Germinal center (tissue), 1 donor: ENCODE data around the gene ELMOD3.
"Not testable (repeated sequence)": the region's sequence is repeated elsewhere in the genome, so short reads cannot be mapped to it uniquely, and the experiment has no call there.

Experiments
- DNase-seq: peaks from one replicate; pipeline ENCODE4 v3.0.0; 2012; ENCODE audit warnings: mixed read lengths, low spot score

The ELMOD3 gene

DNA sequence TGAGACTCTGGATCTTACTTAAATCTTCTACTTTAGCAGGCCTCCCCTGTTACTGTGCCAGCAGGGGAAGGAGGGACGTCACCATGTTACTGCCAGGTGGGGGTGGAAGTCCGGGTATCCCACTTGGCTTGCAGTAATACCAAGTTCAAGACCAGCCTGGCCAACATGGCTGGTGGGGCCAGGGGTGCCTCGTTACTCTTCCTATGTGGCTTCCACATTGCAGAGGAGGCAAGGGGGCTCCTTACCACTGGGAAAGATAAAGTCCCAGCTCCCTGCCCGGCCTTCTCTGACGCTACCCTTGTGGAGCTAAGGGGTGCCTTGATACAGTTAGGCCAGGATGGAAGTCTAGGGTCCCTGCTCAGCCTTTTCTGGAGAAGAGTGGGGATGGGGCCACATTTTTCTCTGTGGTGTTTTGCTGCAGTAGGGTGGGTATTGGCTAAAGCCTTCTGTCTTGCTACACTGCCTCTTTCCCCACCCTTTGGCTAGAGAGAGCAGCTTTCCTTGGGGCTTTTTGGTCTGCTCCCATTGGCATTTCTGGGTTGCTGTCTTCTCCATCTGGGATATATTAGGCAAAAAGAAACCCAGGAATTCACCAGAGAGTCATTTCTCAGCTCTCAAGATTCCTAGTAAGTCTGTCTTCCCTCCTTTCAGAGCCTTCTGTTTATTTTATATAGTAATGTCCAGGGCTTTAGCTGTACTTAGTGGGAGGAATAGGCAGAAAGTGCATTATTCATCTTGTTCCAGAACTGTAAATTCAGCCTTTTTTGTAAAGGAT, 21.9 kb downstream of the ELMOD3 start:
- no peak for DNase-seq

DNA sequence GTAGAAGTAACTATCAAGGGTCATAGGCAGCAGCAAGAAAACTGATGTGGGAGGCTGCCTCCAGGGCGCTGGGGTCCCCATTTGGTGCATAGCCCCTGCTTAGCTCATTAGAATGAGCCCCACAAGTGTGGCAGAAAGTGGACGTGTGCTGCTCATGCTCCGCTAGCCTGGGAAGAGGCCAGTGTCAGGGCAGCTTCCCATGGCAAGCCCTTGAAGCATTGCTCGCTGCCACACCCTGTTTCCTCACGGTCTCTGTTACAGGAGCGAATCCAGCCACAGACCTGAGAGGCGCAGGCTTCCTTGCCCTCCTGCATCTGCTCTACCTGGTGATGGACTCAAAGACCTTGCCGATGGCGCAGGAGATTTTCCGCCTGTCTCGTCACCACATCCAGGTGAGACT, 22.5 kb downstream of the ELMOD3 start:
- no peak for DNase-seq

DNA sequence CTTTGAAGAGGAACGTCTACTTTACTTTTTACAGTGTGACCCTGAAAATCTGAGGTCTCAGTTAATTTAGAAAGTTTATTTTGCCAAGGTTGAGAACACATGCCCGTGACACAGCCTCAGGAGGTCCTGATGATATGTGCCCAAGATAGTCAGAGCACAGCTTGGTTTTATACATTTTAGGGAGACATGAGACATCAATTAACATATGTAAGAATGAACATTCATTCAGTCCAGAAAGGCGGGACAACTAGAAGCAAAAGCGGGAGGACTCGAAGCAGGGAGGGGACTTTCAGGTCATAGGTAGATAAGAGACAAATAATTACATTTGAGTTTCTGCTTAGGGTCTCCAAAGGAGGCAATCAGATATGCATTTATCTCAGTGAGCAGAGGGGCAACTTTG, 23.7 kb downstream of the ELMOD3 start:
- DNase-seq = no peak

DNA sequence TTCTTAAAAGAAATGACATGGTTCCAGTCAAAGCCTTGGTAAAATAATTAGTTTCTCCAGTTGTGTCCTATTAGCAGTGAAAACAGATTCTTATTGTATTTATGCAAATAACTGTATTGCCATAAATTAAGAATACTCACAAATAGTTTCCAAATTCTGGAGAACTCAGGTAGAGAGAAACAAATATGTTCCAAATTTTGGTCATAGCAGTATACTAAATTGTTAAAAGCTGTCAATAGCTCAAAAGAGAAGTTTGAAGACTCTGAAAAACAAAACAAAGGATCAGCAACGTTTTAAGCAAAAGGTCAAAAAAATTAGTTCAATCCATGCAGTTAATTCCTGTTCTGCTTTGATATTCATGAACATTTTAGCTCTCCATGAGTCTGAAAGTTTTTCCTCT, 25.5 kb downstream of the ELMOD3 start:
- no peak for DNase-seq

DNA sequence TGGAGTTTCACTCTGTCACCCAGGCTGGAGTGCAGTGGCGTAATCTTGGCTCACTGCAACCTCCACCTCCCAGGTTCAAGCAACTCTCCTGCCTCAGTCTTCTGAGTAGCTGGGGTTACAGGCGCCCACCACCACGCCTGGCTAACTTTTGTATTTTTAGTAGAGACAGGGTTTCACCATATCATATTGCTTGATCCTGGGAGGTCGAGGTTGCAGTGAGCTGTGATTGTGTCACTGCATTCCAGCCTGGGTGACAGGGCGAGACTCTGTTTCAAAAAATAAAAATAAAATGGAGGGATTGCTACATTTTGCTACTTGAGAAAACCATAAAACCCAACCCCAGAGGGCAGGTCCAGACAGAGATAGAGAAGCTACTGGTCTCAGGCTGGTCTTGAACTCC, 28.6 kb downstream of the ELMOD3 start:
- not testable (repeated sequence) for DNase-seq

DNA sequence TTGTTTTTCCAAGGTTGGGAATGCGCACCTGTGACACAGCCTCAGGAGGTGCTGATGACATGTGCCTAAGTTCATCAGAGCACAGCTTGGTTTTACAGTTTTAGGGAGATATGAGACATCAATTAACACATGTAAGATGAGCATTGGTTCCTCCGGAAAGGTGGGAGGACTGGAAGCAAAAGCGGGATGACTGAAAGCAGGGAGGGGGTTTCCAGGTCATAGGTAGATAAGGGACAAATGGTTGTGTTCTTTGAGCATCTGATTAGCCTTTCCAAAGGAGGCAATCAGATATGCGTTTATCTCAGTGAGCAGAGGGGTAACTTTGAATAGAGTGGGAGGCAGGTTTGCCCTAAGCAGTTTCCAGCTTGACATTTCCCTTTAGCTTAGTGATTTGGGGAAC, 29.3 kb downstream of the ELMOD3 start:
- DNase-seq = no peak

DNA sequence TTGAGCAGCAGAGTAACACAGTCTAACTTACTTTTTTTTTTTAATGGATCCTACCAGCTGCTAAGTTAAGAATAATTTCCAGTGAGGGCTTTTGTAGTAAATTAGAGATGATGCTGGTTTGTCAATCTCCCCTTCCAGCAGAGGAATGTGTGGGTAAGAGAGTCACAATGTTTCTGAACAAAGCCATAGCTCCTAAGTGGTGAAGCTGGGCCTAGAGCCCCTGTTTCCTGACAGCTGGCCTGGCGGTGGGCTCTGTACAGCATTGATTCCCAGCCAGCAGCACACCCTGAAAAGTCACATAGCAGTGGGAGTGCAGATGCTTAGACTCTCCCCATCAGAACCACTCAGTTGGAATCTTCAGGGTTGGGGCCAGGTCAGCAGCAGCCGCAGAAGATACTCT, 31.2 kb downstream of the ELMOD3 start:
- no peak for DNase-seq

DNA sequence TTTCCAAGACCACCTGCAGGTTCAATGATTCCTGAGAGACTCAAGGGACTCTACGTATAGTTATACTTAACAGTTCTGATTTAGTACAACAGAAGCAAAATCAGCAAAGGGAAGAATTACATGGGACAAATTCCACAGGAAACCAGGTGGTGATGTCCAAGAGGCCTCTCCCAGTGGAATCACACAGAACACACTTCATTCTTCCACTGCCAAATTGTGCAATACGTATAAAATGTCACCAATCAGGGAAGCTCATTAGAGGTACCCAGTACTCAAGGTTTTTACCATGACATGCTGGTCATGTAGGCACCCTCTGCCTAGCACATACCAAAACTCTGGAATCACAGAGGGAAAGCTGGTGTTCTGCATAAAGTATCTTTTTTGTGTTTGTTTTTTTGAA, 33.2 kb downstream of the ELMOD3 start:
- no peak for DNase-seq

DNA sequence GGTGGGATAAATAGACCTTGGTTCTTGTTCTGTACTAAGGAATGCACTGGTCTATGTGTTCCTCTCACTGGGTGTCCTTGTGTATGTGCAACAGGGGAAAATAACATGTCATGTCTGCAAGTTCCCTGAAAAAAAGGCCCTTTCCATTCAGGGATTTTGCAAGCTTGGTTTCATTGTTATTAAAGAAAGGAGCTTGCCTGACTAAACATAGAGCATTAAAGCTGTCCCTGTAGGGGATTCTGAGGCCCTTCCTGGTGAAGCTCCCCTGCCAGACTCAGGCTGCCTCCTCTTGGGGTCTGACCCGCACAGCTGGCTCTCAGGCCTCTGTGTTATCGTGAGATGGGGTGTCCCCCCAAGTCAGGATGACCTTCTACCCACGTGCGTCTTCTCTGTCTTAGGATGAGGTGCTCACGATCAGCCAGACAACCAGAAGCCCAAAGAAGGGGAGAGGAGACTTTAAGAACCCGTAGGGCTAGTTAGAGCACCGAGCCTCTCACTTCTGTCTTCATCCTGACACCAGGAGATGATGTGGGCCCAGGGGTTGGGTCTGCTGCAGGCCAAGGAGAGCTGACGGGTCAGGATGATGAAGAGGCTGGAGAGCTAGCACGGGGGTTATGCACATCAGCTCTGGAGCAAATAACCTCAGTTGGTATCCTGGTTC, 34.4 kb downstream of the ELMOD3 start:
- DNase-seq = no peak

DNA sequence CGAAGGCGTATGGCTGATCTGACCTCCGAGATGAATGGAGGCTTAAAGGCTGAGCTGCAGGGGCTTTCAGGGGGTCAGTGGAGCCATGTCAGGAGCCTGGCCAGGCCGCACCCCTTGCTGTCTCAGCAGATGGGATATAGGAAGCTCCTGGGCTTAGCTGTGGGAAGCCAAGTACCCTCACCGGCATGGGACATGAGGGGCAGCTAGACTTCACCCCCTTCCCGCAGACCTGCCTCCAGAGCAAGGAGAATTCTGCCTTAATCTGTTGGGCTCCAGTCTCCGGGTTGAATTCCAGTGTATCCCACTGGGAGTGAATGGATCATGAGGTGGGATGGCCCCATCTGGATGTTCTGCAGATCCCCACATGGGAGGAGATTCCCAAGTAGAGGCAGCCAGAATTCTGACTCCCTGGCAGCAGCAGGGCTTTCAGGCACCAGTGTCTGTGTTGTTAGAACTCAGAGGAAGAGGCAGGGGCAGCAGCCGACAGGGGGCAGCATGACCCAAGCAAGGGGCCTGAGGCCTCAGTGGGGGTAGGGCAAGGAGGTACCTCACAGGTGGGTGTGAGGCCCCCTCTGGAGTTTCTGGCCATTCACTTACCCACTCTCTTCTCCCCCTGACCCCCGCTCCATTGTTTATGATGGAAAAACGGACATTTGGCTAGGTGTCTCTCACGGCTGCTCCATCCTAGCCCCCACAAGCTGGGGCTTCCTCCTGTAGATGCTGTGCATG, 36.5 kb downstream of the ELMOD3 start:
- DNase-seq = peak; percentile 72

DNA sequence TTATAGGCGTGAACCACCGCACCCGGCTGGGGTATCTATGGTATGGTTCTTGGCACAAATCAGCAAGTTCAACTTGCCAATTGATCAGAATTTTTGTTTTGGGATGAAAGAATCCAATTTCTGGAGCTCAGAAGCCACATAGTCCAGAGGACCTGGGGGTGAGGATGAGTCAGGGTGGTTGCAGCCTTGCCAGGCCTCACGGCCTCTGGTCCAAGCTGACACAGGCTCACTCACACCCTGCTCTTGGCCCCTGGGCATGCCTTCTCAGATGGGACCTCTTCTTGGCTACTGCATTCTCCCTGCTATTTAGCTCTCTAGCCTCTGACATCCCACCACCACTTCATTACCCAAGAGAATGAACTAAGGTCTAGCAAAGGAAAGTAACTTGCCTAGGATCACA, 39.3 kb downstream of the ELMOD3 start:
- DNase-seq = no peak

DNA sequence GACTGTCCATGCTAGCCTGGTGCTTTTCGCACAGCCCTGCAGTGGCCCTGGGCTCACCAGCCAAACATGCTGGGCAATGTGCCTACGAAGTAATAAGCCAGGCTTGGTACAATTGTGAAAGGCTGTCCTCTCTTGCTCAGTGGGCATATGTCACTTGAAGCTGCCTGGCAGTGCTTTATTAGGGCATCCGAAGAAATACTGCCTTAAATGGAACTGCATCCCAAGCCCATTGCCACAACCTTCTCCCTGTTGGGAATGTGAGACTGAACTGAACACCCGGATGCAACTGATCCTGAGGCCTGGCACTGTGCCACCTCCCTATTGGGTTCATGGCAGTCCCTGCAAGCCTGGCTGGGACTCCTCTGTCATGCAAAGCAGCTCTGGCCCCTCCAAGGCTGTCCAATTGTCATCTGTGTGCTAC, 39.7 kb downstream of the ELMOD3 start:
- DNase-seq = no peak

DNA sequence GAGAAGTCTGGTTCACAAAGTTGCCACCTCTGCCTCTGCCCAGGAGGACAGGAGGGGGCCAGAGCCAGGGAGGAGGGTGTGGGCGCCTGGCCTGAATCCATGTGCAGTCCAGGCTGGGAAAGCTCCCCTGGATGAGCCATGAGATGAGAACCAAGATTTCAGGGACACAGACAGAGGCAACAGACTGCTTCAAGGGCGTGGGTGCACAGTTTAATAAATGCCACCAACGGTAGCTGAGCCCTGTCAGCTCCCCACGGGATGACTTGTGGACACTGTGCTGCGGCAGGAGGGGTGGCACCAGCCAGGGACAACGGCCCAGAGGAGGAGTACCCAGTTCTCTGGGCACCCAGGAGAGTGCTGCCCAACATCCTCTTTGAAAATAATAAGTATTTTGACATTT, 40.4 kb downstream of the ELMOD3 start:
- no peak for DNase-seq

DNA sequence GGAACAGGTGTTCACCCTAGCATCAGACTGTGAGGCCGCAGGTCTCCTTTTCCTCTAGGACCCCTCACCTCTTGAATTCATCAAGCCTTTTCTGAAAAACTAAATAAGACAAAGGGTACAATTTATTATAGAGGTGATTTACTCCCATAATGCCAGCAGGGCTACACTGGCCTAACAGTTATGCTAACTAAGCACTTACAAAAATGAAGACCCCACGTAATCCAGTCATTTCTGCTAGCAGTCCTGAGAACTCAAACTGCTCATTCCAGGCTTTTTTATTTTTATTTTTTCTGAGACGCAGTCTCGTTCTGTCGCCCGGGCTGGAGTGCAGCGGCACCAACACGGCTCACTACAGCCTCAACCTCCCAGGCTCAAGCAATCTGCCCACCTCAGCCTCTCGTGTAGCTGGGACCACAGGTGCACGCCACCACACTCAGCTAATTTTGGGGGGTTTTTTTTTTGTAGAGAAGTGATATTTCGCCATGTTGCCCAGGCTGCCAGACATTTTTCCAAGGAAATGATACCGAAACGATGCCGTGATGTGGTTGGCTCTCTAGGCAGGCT, 41.4 kb downstream of the ELMOD3 start:
- DNase-seq = no peak

DNA sequence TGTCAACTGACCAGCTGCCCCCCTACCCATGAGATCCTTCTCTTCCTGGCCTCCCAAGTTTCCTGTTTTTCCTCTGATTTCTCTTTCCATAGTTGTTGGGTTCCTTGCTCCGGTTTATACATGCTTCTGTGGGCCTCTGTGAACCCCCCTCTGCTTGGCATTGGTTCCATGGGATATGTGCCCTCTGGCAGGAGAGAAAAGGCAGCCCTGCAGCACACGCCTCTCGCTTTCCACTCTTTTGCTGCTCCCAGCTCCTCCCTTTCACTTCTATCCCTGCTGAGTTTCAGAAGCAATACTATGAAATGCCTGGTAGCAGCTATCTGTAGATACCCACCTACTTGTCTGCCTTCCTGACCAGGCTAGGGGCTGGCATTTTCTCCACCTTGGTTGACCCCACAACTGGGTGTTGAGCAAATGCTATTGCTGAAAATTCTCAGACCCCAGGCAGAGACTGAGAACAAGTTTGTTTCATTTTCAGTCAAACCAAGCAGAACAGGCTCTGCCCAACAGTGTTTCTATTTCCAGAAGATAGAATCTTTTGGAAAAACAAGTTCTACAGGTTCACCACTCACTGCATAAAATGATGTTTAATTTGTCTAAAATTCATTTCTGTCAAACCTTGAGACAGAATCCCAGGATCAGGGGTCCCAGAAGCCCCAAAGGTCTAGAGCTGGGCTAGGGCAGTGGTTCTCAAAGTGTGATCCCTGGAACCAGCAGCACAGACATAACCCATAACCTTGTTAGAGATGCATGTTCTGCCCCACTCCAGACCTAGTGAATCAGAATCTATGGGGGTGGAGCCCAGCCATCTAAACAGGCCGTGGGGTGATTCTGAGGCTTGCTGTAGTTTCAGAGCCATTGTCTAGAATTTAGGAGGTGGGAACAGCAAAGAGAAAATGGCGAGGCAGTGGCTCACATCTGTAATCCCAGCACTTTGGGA, 42.2 kb downstream of the ELMOD3 start:
- DNase-seq = no peak

DNA sequence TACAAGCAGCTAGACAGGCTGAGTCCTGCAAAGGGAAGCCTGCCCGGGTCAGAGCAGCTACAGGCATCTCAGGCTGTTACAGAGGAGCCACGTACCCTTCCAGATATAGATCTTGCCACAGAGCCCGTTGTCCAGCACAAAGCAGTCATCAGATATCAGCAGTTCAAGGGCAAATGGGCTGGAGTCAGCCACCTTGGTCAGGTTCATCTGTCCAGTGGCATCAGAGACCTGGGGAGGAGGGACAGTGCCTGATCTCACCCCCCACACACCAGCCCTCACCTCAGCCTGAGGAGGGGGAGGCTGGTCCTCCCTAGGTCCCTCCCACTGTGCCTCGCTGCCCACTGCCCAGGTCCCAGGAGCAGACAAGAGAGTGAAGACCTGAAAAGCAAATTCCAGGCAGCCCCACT, 43.4 kb downstream of the ELMOD3 start:
- no peak for DNase-seq

DNA sequence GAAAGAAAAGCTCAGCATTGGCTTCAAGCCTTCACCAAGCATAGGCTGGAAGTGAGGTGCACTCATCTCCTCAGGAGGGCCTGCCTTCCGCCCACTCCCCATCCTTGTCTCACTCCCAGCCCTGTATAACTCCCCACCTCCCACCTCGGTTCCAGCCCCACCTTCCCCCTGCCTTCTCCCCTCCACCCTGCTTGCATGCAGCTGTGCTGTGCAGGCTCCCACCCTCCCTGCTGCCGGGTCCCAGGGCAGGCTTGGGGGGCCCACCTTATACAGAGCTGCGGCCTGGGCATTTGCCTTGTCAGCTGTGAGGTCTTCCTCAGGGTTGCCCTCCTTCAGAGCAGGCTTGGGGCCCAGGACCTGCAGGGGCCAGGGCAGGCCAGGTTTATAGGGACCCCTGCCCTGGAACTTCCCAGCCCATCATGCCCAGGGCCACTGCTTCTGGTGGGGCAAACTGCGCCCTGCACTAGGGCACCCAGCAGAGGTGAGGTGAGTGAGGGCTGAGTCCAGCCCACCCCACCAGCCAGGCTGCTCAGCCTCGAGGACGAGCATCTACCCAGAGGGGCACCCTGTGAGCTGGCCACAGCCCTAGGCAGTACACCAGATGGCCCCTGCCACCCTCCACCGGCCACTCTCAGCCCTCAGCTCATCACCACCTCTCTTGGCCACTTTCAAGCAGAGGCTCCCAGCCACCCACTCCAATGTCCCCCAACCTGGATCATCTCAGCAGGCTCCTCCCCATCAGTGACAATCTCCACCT, 44.0 kb downstream of the ELMOD3 start:
- DNase-seq = no peak

DNA sequence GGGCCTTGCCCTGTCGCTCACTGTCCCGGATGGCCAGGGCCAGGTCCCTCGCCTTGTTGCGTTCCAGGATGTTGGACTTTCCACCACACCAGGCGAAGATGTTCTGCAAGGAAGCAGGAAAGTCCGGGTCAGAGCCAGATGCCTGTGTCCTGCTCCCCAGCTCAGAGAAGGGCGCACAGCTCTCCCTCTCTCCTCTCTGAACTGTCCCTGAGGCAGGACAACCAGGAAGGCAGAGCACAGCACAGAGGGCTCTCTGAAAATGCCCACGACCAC, 44.5 kb downstream of the ELMOD3 start:
- no peak for DNase-seq

DNA sequence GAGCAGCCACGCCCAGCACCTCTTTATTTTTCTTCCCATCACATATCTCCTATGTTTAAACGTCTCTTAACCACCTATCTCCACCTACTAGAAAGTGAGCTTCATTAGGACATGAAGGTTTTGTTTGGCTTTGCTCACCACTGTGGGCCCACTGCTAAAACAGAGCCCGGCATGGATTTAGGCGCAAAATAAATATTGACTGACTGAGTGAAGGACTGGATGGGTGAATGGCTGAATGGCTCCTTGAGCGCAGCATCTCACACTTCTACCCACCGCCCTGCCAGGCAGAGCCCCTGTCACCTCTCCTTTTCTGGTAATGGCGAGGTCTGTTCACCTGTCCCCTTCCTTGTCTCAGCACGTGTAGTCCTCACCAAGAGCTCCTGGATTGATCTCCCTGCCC, 45.5 kb downstream of the ELMOD3 start:
- no peak for DNase-seq

DNA sequence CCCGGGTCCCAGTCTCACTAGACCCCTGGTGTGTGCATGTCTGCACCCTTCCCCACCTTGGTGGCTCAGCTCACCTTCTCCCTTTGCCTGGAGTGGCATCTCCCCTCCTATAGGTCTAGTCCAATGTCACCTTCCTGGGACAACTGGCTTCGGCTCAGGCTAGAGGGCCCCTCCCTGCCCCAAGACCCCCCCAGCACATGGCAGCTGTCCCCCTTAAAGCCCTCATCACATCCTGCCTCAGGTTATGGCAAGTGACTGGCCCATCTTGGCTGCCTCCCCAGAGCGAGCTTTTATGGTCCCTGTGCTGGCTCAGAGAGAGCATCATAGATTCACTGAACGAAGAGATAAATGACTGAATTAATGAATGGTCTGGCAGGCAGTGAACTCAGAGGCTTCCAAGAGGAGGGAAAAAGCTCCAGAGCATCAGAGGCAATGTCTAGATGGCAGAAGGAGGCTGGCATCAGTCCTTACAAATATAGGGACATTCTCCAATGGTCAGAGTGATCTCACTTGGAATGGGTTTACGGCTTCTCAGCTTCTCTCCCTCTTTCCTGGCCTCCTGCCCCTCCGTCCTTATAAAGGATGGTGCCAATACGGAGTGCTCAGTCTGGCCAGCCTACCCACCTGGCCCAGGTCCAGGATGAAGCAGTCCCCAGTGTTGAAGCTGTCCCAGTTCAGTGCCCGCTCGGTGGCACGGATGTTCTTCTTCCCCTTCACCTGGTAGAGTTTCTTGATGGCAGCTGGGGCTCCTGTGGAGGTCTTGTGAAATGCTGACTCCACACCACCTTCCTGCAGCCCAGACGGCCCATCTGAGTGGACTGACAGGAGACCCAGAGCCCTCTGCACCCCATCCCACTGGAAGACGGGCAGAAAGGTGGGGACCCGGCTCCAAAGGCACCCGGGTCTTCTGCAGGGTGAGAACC, 46.2 kb downstream of the ELMOD3 start:
- no peak for DNase-seq
